K562 (cell line): ENCODE measurements around the gene CD19. TPM values are rescaled to one million over a fixed set of nuclear protein-coding genes. Genes with fewer than 3 reads are reported as not detected.

Experiments
- ATAC-seq: fragments of 200-7000 bp; cut with Tn5 transposase; 3 replicates; pipeline ENCODE4 v1.9.1; 2020; ENCODE audit warnings: moderate library complexity
- BruUV-seq: library from RNA; stranded (reverse); fragments of 400-500 nt; replicated peaks from 2 replicates; lab custom pipeline; 2021; lab: Mats Ljungman, UMichigan
- CTCF ChIA-PET: fragments of 300-600 bp; formaldehyde crosslinking; extraction: SDS; loops from one replicate; lab custom pipeline; 2021; ENCODE audit warnings: low intra/inter-chr PET ratio; lab: Yijun Ruan, JAX
- POLR2A ChIA-PET: fragments of 300-600, 350-650 bp; sonication (Branson Sonifier 250); formaldehyde crosslinking; extraction: SDS; loops from one replicate; lab custom pipeline; 2021; ENCODE audit warnings: antibody characterized with exemption, inconsistent platforms; lab: Yijun Ruan, JAX
- DNase-seq, 4 experiments: peaks; one replicate each; pipeline versions ENCODE4 v3.0.0 to v3.0.0-alpha.2; 2011 to 2018; ENCODE audit warnings: low spot score in 3 of 4, mixed read lengths in 3 of 4; ENCODE audit errors: extremely low read depth in 1 of 4
- FAIRE-seq: peaks from 2 replicates; lab custom pipeline; 2011; peaks lifted over from hg19 to GRCh38; lab: Jason Lieb, UNC
- H2AFZ ChIP-seq: 2 replicates; pipeline ENCODE4 v1.6.0; 2011; ENCODE audit warnings: low read depth, low read length, control low read depth, inconsistent platforms
- H3K27ac ChIP-seq: fragments of 200-600 bp; 3 replicates; pipeline ENCODE4 v1.8.0; 2011; ENCODE audit warnings: low read depth, mild to moderate bottlenecking, control low read depth, inconsistent platforms, low read length, moderate library complexity, mixed read lengths; ENCODE audit errors: extremely low read depth
- H3K27me3 ChIP-seq, 2 experiments: fragments of 300-600 bp in 1 of 2; 2 replicates in 1 of 2; 3 replicates in 1 of 2; pipeline versions ENCODE4 v1.6.0 to v1.8.0; 2011; ENCODE audit warnings: inconsistent platforms in 2 of 2, low read length in 2 of 2, mild to moderate bottlenecking in 1 of 2, mixed read lengths in 1 of 2, moderate library complexity in 1 of 2; ENCODE audit not compliant: control insufficient read depth in 2 of 2, insufficient read depth in 2 of 2
- H3K36me3 ChIP-seq: fragments of 300-600 bp; 3 replicates; pipeline ENCODE4 v1.8.0; 2011; ENCODE audit warnings: mild to moderate bottlenecking, low read length, inconsistent platforms; ENCODE audit not compliant: control insufficient read depth, insufficient read depth
- H3K4me1 ChIP-seq, 2 experiments: fragments of 200-600 bp in 1 of 2; replicated peaks in 1 of 2; 2 replicates in 1 of 2; 3 replicates in 1 of 2; pipeline versions ENCODE4 v1.5.1 to v1.8.0; 2011; ENCODE audit warnings: inconsistent platforms in 2 of 2, low read length in 2 of 2, mild to moderate bottlenecking in 1 of 2, mixed read lengths in 1 of 2, moderate library complexity in 1 of 2; ENCODE audit not compliant: control insufficient read depth in 2 of 2, insufficient read depth in 2 of 2
- H3K4me2 ChIP-seq: 2 replicates; pipeline ENCODE4 v1.6.1; 2011; ENCODE audit warnings: low read length, control low read depth, inconsistent platforms, mixed read lengths; ENCODE audit not compliant: insufficient read depth
- H3K4me3 ChIP-seq: fragments of 200-600 bp; sonication (generic), shearing (Covaris generic); 2 replicates; pipeline ENCODE4 v1.5.1; 2016; ENCODE audit warnings: control low read depth, inconsistent platforms
- H3K79me2 ChIP-seq: fragments of 200-600 bp; 3 replicates; pipeline ENCODE4 v1.8.0; 2011; ENCODE audit warnings: low read length, inconsistent platforms; ENCODE audit not compliant: control insufficient read depth, insufficient read depth
- H3K9ac ChIP-seq, 2 experiments: 2 replicates each; pipeline versions ENCODE4 v1.6.0 to v1.6.1; 2011; ENCODE audit warnings: low read depth in 2 of 2, low read length in 2 of 2, control low read depth in 1 of 2, inconsistent platforms in 1 of 2, mild to moderate bottlenecking in 1 of 2, mixed read lengths in 1 of 2; ENCODE audit not compliant: insufficient read depth in 1 of 2
- H3K9me1 ChIP-seq: one replicate; pipeline ENCODE4 v1.6.0; 2011; ENCODE audit warnings: inconsistent platforms, mild to moderate bottlenecking, low read length, moderate library complexity; ENCODE audit not compliant: control insufficient read depth, insufficient read depth
- H3K9me3 ChIP-seq: replicated peaks from 2 replicates; pipeline ENCODE4 v1.5.1; 2011; ENCODE audit warnings: low read depth, low read length, inconsistent platforms; ENCODE audit not compliant: control insufficient read depth, insufficient read depth
- H4K20me1 ChIP-seq: replicated peaks from 2 replicates; pipeline ENCODE4 v1.6.1; 2011; ENCODE audit warnings: low read length, inconsistent platforms, mixed read lengths; ENCODE audit not compliant: control insufficient read depth, insufficient read depth
- BHLHE40 ChIP-seq: IDR thresholded peaks from 2 replicates; pipeline ENCODE4 v1.6.1; 2011; ENCODE audit warnings: low read length, improper control_type of control experiment
- EGR1 ChIP-seq: fragments of 450-650 bp; conservative IDR thresholded peaks from 2 replicates; pipeline ENCODE4 v1.6.1; 2017; ENCODE audit warnings: mild to moderate bottlenecking
- FOSL1 ChIP-seq: fragments of 200-800 bp; sonication (Bioruptor generic); conservative IDR thresholded peaks from 2 replicates; pipeline ENCODE4 v1.6.1; 2016; ENCODE audit warnings: missing genetic modification characterization, missing compliant biosample characterization
- FOXJ2 ChIP-seq: fragments of 200-800 bp; sonication (Bioruptor generic); IDR thresholded peaks from 2 replicates; pipeline ENCODE4 v1.6.1; 2016; ENCODE audit warnings: missing genetic modification characterization, missing compliant biosample characterization
- FUS ChIP-seq: fragments of 200-400 bp; formaldehyde crosslinking; optimal IDR thresholded peaks from 2 replicates; pipeline ENCODE3; 2017; ENCODE audit warnings: low read depth, low read length
- ID3 ChIP-seq, 2 experiments: fragments of 250-450 bp in 1 of 2; fragments of 450-650 bp in 1 of 2; sonication (Bioruptor Pico) in 1 of 2; IDR thresholded peaks; 2 replicates each; pipeline versions ENCODE4 v1.6.1 to v1.8.0; 2016 to 2021; ENCODE audit warnings: mild to moderate bottlenecking in 2 of 2, moderate library complexity in 2 of 2, missing compliant biosample characterization in 1 of 2, missing genetic modification characterization in 1 of 2
- KAT8 ChIP-seq: fragments of 450-650 bp; IDR thresholded peaks from 2 replicates; pipeline ENCODE4 v1.6.1; 2016; ENCODE audit warnings: low read depth, mild to moderate bottlenecking
- MCM7 ChIP-seq, 2 experiments: fragments of 450-650 bp; IDR thresholded peaks; 2 replicates each; pipeline ENCODE4 v1.6.1; 2016 to 2018
- MXD1 ChIP-seq: fragments of 250-450 bp; sonication (Bioruptor Pico); IDR thresholded peaks from 2 replicates; pipeline ENCODE4 v1.8.0; 2021; ENCODE audit warnings: borderline replicate concordance, mild to moderate bottlenecking, moderate library complexity; ENCODE audit not compliant: poor library complexity, severe bottlenecking
- NFRKB ChIP-seq: fragments of 450-650 bp; IDR thresholded peaks from 2 replicates; pipeline ENCODE4 v1.6.1; 2016; ENCODE audit warnings: low read depth
- POLR2G ChIP-seq: fragments of 200-400 bp; formaldehyde crosslinking; IDR thresholded peaks from 2 replicates; pipeline ENCODE4 v1.6.1; 2017; ENCODE audit warnings: low read depth, mild to moderate bottlenecking, antibody characterized with exemption, low read length, moderate library complexity
- RAD51 ChIP-seq: fragments of 450-650 bp; IDR thresholded peaks from 2 replicates; pipeline ENCODE4 v1.7.1; 2016; ENCODE audit warnings: low read depth, mild to moderate bottlenecking, borderline replicate concordance
- SRSF3 ChIP-seq: fragments of 200-400 bp; formaldehyde crosslinking; IDR thresholded peaks from 2 replicates; pipeline ENCODE4 v1.6.1; 2016; ENCODE audit warnings: mild to moderate bottlenecking, low read length, moderate library complexity; ENCODE audit not compliant: insufficient read depth
- THRAP3 ChIP-seq: fragments of 450-650 bp; IDR thresholded peaks from 2 replicates; pipeline ENCODE4 v1.6.1; 2016; ENCODE audit warnings: mild to moderate bottlenecking, inconsistent platforms, borderline replicate concordance
- WGBS: fragments of 100-300 bp; shearing (Covaris generic); methylation state at CpG from one replicate; pipeline ENCODE4 v1.1.6; 2016; ENCODE audit warnings: low coverage, mixed read lengths; ENCODE audit not compliant: insufficient coverage; ENCODE audit errors: missing lambda C conversion rate; 5-methylcytosine and 5-hydroxymethylcytosine counted together
- in situ Hi-C: fragments of 300-500 bp; cut with MboI; formaldehyde crosslinking; loops from 4 replicates; pipeline ENCODE4 v1.15.0; 2018; ENCODE audit warnings: inconsistent platforms, mixed read lengths
- intact Hi-C: fragments of 100-400 bp; cut with micrococcal nuclease; formaldehyde crosslinking; loops from 2 replicates; pipeline ENCODE4 v1.14.2; 2022
- polyA plus RNA-seq, 8 experiments: library from polyadenylated mRNA; depleted of rRNA in 4 of 8; stranded (reverse) in 5 of 8; unstranded in 3 of 8; fragments of >200 nt; fragmentation: Nextera tagmentation in 2 of 8; fragmentation: Illumina TruSeq in 1 of 8; extraction: Ambion mirVana in 2 of 8; extraction: Trizol in 1 of 8; gene quantifications; 2 replicates each; pipeline versions ENCODE4 v1.2.1 to v1.2.3, GENCODE V29; 2011 to 2014; ENCODE audit warnings: inconsistent platforms in 1 of 8, missing spikeins in 1 of 8
- total RNA-seq, 7 experiments: library from RNA; depleted of rRNA in 6 of 7; stranded (reverse); fragments of >200 nt in 6 of 7; fragmentation: Illumina TruSeq in 2 of 7; extraction: Trizol in 2 of 7; gene quantifications; 2 replicates each; pipeline versions ENCODE4 v1.2.1 to v1.2.3, GENCODE V29; 2011 to 2021; ENCODE audit warnings: low replicate concordance in 1 of 7

Gene CD19
- total and polyA plus RNA-seq, 9 of the 15 experiments (the other 6 are each of a cell fraction or from before 2014, with no cell fraction given), result 0.27 to 3.7 (median 2.0) TPM; not detected in 1

- Histone ChIP-seq H2AFZ (no peak overlapping the region), H3K4me2 (no peak overlapping the region), H3K9me3 (peaks cover 5% of the 10 kb centered on the region; the same call in 1 of the 2 replicates)
- no peak for TF ChIP-seq RAD51
- no peak for TF ChIP-seq POLR2G
- TF ChIP-seq, all 486 proteins: peak for 0
- Histone ChIP-seq H3K9ac (no peak overlapping the region), H3K9me1 (peaks cover 3% of the 10 kb centered on the region), H3K27ac (no peak overlapping the region), H3K36me3 (peaks cover 33% of the 10 kb centered on the region), H3K27me3 (no peaks in the 10 kb centered on the region), H3K79me2 (no peaks in the 10 kb centered on the region), H3K4me1 (peaks cover 0 to 40% of the 10 kb centered on the region in 2 experiments; a peak in 2 of 5 replicates), H3K4me3 (no peak overlapping the region), H4K20me1 (no peaks in the 10 kb centered on the region)
- no peak for DNase-seq
- 86% methylated on average over 17 of the region's 19 CpGs for WGBS
- in situ Hi-C loops (loop anchor here (10.0 to 25.0 kb wide), 2 partner anchors 99 to 1227 kb away; no protein-coding TSS in a partner anchor), intact Hi-C loops (no loop called here)
- no peak for FAIRE-seq
- no TSS peak for BruUV-seq
- ChIA-PET CTCF (no interaction called here), POLR2A (interaction anchor here (0.7 to 1.6 kb wide), 4 partner anchors 9 to 30 kb away, joined by 3 to 7 read pairs (median 3); no protein-coding TSS in a partner anchor)
- no peak for ATAC-seq
Observed at GRCh38 chr16:28985211-28986041, 53.7 kb downstream of the CD19 start.

GRCh38 chr16:28986046-28986445 is 54.3 kb downstream of the CD19 start:
- no peaks in the 10 kb centered on the region for H4K20me1 ChIP-seq
- no peak overlapping the region for H2AFZ ChIP-seq
- no peak overlapping the region for H3K4me3 ChIP-seq
- in situ Hi-C loops (loop anchor here (10.0 to 25.0 kb wide), 2 partner anchors 99 to 1226 kb away; no protein-coding TSS in a partner anchor), intact Hi-C loops (no loop called here)
- no peak for DNase-seq
- no peak for ATAC-seq
- H3K36me3 ChIP-seq, result peaks cover 30% of the 10 kb centered on the region
- ChIA-PET CTCF (no interaction called here), POLR2A (interaction anchor here (1.2 to 1.6 kb wide), 2 partner anchors 9 to 17 kb away, joined by 3 to 7 read pairs; no protein-coding TSS in a partner anchor)
- no peaks in the 10 kb centered on the region for H3K27me3 ChIP-seq
- BruUV-seq, result no TSS peak
- H3K9ac ChIP-seq, result no peak overlapping the region
- H3K27ac ChIP-seq, result no peak overlapping the region
- H3K9me1 ChIP-seq, result peaks cover 3% of the 10 kb centered on the region
- no peak for FAIRE-seq
- WGBS, result 85% methylated on average over 5 of the region's 9 CpGs
- peaks cover 5% of the 10 kb centered on the region; the same call in 1 of the 2 replicates for H3K9me3 ChIP-seq
- H3K4me1 ChIP-seq, result peaks cover 0 to 40% of the 10 kb centered on the region in 2 experiments; a peak in 2 of 5 replicates
- H3K79me2 ChIP-seq, result no peaks in the 10 kb centered on the region
- no peak overlapping the region for H3K4me2 ChIP-seq
- TF ChIP-seq SRSF3, result no peak
- no peak for TF ChIP-seq THRAP3
- TF ChIP-seq BHLHE40, result no peak
- TF ChIP-seq KAT8, result no peak
- no peak for TF ChIP-seq MXD1 (CRISPR knock-in tag)
- no peak for TF ChIP-seq FOSL1
- TF ChIP-seq FOXJ2, result no peak
- no peak for TF ChIP-seq NFRKB
- TF ChIP-seq FUS, result no peak
- no peak for TF ChIP-seq EGR1
- TF ChIP-seq ID3 (CRISPR knock-in tag; IDR thresholded peaks at IDR 0.05), result no peak
- no peak for TF ChIP-seq ID3 (tag; IDR thresholded peaks at IDR 0.05)
- TF ChIP-seq MCM7 (IDR thresholded peaks at IDR 0.05), result no peak
